ENCODE measurements around the gene SULT1A2. TPM values are rescaled to one million over a fixed set of nuclear protein-coding genes. Genes with fewer than 3 reads are reported as not detected.

SULT1A2 gene
- total RNA-seq, result not detected

DNA sequence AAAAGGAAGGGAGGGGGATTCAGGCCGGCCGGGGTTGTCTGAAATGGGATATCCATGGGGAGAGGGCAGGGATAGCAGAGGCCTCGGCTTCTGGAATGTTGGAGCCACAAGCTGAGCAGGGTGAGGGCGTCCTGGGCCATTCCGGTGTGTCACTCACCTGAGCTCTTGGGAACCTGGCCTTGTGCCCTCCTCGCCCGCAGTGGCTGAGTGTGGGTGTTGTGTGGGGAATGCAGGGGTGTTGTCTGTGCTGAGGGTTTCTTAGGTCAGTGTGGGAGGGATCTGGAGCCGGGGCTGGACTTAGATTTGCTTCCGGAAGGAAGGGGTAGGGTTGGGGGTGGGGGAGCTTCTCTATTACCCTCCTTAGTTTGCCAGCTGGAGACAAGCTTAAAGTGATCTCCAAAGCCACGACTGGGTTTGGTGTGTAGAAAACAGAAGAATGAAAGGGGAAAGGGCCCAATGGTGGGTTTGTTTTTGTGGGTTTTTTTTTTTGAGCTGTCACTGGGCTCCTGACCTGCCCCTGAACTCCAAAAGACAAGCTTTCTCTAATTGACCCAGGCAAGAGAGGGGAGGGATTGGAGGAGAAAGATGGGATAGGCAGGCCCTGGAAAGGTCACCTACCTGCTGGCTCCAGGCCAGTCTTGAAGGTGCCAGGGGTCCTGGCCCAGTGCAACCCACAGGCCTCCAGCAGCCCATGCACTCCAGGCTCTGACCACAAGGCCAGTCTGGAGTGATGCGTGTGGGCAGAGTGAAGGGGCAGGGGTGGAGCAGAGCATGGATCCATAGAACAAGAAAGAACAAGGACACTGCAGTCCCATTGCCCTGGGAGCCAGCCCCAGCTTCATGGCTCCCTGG, at the start of gene SULT1A2:
Gene SULT1A2 (minus strand): TSS at position 211 of the 852 bp plus-strand sequence. CDS start 1,120 bp downstream, outside the sequence.

DNA sequence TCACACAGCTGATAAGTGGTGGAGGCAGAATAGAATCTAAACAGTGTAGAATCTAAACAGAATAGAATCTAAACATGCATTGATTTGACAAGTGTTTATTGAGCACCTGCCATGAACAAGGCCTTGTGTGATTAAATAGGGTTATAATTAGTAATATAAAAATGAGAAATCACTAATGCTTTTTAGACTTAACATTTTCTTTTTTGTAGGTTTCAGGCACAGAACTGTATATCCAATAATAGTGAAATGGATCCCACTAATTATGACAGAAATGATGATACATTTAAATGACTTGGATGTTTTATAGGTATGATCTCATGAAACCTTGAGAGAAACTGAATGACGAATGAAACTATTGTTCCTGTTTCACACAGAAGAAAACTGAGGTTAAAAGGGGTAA, 40.9 kb upstream of the SULT1A2 start, which contains the start of gene NPIPB8:
Gene NPIPB8 (plus strand): TSS at position 301 of the 400 bp plus-strand sequence. CDS start 296 bp downstream, outside the sequence.

GRCh38 chr16:28609631-28610594, 13.1 kb upstream of the SULT1A2 start, which contains the start of gene SULT1A1:
Gene SULT1A1, minus strand, starts transcription at chr16:28610044. Its CDS starts 1,189 bp downstream, at chr16:28608855.

GRCh38 chr16:28553776-28554633, 42.8 kb downstream of the SULT1A2 start, which contains the start of gene SGF29:
Gene SGF29, plus strand, starts transcription at chr16:28553920. Its CDS starts 27,150 bp downstream, at chr16:28581070.

Other genes with a start within 250 kb of the SULT1A2 start
- gene NPIPB6, start 233.5 kb downstream of the SULT1A2 start, total RNA-seq, result 11.4 TPM
- gene EIF3CL, start 193.2 kb downstream of the SULT1A2 start, total RNA-seq, result 65.0 TPM
- not detected for gene NPIPB7, start 124.7 kb downstream of the SULT1A2 start, total RNA-seq
- 17.1 TPM for gene CLN3, start 105.0 kb downstream of the SULT1A2 start, total RNA-seq
- 0.60 TPM for gene APOBR, start 102.4 kb downstream of the SULT1A2 start, total RNA-seq
- gene IL27, start 90.2 kb downstream of the SULT1A2 start, total RNA-seq, result not detected
- gene NUPR1, start 58.1 kb downstream of the SULT1A2 start, total RNA-seq, result 2.5 TPM
- 17.3 TPM for gene SGF29, start 43.1 kb downstream of the SULT1A2 start, total RNA-seq
- gene SULT1A1, start 13.0 kb upstream of the SULT1A2 start, total RNA-seq, result 22.3 TPM
- gene NPIPB8, start 41.0 kb upstream of the SULT1A2 start, total RNA-seq, result not detected
- 214 TPM for gene EIF3C, start 114.4 kb upstream of the SULT1A2 start, total RNA-seq
- gene NPIPB9, start 154.7 kb upstream of the SULT1A2 start, total RNA-seq, result 3.5 TPM
- gene ATXN2L, start 225.9 kb upstream of the SULT1A2 start, total RNA-seq, result 75.3 TPM
- 57.1 TPM for gene TUFM, start 249.3 kb upstream of the SULT1A2 start, total RNA-seq